Esophagus muscularis mucosa (tissue), 4 donors: ENCODE data around the gene ITGA5.

Source experiments
- EP300 ChIP-seq: sonication (generic); formaldehyde crosslinking; IDR thresholded peaks from one replicate; pipeline ENCODE4 v1.6.1; 2017; ENCODE audit warnings: antibody characterized with exemption
- POLR2A ChIP-seq: fragments of 450-650 bp; IDR thresholded peaks from one replicate; pipeline ENCODE4 v1.6.1; 2017; ENCODE audit warnings: antibody characterized with exemption, moderate library complexity, mild to moderate bottlenecking, low read depth
- TF ChIP-seq, protein P1 (sequence below), 3 experiments: fragments of 200-600 bp in 2 of 3; fragments of 450-650 bp in 1 of 3; sonication (generic) in 2 of 3; IDR thresholded peaks; one replicate each; pipeline ENCODE4 v1.5.1; 2017 to 2019; ENCODE audit warnings: antibody characterized with exemption in 3 of 3, mild to moderate bottlenecking in 2 of 3, moderate library complexity in 1 of 3

DNA sequence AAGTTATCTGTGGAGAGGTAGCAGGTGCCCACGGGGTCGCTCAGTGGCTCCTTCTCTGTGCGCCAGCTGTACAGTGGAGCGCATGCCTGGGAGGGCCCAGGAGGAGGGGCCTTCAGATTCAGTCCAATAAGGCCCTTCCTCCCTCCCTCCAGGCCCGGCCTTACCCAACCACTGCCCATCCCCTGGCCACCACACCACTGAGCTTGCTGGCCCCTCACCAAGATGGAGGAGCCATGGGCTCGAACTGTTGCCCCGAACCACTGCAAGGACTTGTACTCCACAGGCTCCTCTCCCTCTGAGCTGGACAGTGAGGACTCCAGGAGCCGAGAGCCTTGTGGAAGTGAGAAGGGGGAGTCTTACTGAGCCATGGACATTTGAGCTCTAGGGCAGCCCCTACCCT lies 9.8 kb downstream of the ITGA5 start:
- no peak for TF ChIP-seq POLR2A
- TF ChIP-seq EP300: no peak
- TF ChIP-seq, protein P1, sequence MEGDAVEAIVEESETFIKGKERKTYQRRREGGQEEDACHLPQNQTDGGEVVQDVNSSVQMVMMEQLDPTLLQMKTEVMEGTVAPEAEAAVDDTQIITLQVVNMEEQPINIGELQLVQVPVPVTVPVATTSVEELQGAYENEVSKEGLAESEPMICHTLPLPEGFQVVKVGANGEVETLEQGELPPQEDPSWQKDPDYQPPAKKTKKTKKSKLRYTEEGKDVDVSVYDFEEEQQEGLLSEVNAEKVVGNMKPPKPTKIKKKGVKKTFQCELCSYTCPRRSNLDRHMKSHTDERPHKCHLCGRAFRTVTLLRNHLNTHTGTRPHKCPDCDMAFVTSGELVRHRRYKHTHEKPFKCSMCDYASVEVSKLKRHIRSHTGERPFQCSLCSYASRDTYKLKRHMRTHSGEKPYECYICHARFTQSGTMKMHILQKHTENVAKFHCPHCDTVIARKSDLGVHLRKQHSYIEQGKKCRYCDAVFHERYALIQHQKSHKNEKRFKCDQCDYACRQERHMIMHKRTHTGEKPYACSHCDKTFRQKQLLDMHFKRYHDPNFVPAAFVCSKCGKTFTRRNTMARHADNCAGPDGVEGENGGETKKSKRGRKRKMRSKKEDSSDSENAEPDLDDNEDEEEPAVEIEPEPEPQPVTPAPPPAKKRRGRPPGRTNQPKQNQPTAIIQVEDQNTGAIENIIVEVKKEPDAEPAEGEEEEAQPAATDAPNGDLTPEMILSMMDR (IDR thresholded peaks at IDR 0.05): no peak
